HG02571 (cell line): ENCODE data around the gene ABLIM2.

Source experiments
- ATAC-seq: cut with Tn5 transposase; IDR thresholded peaks from one replicate; pipeline ENCODE4 v1.9.1; 2021; ENCODE audit warnings: mild to moderate bottlenecking, moderate library complexity; ENCODE audit not compliant: unreplicated experiment

Gene ABLIM2

DNA sequence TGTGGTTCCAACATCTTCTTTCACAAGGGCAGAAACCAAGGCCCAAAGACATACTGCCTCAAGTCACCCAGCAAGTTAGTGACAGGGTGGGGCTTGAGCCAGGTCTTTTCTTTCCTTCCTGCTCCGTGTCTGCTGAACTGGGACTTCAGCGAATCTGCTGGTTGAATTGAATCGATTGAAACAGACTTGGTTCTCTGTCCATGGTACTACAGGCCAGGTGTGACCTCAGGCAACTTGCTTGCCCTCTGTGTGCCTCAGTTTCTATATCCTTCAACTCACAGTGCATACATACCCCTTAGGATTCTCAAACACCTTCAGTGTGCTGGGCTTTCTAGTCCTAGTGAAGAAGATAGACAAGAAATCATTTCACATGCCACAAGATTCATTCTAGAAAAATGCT, 2.0 kb upstream of the ABLIM2 start:
- ATAC-seq: no peak

DNA sequence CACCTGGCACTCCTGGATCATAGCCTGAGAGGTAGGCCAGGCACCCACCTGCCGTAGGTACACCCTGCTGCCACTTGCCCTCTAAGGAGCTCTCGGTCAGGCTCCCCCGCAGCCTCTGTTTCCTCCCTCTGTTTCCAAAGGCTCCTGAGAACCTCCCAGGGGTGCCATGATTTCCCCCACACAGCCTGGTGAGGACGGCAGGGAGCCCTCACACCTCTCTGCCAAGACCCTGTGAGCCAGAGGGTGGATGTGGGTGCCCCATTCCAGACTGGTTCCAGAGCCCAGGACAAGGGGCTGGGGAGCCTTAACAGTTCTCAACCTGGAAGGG, 1.6 kb upstream of the ABLIM2 start:
- no peak for ATAC-seq

- ATAC-seq: no peak
Measured at GRCh38 chr4:8159537-8160232, 1.1 kb upstream of the ABLIM2 start.

GRCh38 chr4:8157944-8158709, 486 bp downstream of the ABLIM2 start:
- no peak for ATAC-seq

DNA sequence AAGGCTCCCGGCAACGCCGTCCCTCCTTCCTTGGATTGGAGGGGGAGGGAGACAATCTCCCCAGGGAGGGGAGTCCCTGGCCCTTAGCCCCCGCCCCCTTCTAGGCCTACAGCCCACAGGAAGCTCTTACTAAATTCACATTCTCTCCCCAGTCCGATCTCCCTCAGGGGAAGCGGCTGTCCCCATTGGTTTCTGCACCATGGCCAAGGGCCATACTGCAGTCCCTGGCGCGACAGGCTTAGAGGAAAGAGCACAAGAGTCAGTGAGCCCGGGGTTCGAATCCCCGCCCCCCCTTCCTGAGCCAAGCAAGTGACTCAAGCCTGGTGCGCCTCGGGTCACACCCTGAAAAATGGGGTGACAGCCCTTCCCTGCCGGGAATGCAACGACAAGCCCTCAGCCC, 1.1 kb downstream of the ABLIM2 start:
- ATAC-seq: no peak

DNA sequence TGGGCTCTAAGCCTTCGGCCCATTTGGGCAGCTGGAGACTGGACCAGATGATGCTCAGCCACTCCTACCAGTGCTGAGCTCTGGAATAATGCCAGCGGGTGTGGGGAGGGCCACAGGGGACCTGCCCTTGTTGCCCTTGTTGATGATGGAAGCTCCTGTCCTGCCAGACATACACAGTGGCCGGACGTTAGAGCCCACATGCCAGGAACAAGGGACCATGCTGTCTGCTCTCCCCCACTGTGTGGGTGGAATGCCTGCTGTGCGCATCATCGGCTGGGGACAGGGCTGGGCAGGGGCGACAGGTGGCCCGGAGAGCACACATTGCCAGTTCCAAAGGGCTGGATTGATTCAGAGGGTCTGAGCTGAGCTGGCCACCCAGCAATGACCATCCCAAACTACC, 2.0 kb downstream of the ABLIM2 start:
- ATAC-seq: no peak

DNA sequence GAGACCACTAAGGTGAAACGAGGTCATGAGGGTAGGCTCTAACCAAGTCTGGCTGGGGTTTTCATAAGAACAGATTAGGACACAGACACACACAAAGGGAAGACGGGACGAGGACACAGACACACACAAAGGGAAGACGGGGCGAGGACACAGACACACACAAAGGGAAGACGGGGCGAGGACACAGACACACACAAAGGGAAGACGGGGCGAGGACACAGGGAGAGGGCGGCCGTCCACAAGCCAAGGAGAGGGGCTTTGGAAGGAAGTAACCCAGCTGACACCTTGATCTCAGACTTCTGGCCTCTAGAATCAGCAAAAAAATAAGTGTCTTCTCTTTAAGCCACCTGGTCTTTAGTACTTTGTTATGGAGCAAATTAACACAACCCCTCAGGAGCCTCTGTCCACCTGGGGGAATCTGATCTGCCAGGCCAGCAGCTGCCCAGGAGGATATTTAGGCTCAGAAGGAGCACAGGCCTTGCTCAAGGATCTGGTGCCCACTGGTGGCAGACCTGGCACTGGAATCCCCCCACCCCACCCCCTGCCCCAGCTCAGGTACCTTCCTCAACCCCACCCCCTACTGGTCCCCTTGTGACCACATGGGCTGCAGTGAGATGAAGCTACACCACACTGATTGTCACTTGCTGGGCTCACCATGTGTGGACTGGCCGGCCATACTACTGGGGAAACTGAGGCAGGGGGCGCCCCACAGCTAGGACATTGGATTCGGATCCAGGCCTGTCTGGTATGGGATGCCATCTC, 2.8 kb downstream of the ABLIM2 start:
- no peak for ATAC-seq

GRCh38 chr4:8155048-8155447, 3.6 kb downstream of the ABLIM2 start:
- ATAC-seq: no peak

- no peak for ATAC-seq
Measured at GRCh38 chr4:8153441-8153840, 5.2 kb downstream of the ABLIM2 start.

DNA sequence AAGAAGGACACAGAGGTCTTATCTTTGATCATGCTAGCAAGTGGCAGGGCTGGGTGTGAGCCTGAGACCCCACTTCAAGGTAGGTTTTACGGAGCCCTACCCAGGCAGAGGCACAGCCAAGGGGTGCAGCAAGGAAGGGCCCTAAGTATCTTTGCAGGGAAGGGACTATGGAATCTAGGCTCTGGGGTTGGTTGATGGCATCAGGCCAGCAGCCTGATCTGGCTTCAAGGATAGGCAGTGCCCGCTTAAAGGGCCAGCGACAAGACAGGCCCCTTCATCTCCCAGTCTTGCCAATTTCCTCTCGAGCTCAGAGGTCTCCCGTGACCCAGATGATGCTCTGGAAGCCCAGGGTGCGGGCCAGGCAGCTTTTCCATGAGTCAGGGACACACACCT, 5.8 kb downstream of the ABLIM2 start:
- no peak for ATAC-seq

- ATAC-seq: no peak
Measured at GRCh38 chr4:8152090-8152864, 6.3 kb downstream of the ABLIM2 start.

DNA sequence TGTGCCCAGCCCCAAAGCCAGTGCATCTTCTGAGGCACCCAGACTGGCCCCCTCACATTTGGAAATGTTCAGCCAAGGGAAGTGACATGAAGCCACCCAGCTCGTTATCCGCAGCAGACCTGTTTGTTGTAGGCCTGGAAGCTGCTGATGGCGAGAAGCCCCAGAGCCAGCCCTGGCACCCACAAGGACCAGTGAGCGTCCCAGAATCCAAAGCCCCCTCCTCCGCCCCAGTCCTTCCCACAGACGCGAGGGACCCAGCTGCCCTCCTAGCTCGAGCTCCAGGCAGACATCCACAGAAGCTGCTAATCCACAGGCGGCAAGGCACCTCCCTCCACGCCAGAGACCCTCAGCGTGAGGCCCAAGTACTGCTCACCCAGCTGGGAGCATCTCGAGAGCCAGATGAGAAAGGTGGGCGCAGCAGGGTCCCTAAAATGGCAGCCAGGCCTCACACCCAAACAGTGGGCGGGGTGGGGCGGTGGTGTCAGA, 7.4 kb downstream of the ABLIM2 start:
- ATAC-seq: no peak

DNA sequence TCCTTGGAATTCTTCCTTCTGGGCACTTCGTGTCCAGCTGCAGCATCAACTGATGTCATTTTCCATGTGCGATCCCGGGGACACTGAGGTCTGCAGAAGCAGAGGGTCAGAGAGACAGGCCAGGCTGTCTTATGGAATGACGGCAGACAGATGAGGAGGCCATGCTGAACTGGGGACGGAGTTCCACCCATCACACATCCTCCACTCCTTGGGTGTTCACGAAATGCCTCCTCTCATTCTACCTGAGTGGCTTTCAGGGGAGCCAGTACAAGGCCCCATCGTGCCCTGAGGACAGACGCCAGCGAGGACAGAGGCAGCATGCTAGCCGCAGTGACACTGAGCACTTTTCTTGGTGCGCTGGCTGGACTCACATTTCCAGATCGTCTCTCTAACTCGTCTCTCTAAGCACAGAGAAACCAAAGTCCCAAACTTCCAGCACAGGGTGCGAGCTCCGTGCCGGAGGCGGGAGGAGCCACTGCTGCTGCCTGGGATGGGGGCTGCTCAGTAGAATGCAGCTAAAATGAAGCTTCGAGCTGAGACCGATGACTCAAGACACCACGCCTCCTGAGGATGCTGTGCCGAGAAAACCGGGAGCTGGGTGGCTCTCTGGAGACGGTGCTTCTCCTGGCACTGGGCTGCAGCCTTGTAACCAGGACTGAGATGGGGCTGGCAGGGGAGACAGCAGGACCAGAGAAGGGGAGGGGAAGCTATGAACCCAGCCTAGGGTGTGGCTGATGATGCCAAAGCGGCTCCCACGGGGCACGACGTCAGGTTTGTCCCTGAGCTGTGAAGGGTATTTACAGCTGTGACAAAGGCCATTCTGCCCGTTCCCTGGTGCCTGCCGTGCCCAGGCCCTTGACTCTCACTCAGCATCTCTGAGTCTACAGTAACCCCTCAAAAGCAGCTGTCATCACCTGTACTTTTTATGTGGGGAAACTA, 8.2 kb downstream of the ABLIM2 start:
- ATAC-seq: no peak

- no peak for ATAC-seq
Measured at GRCh38 chr4:8149664-8150063, 8.9 kb downstream of the ABLIM2 start.

- ATAC-seq: no peak
Measured at GRCh38 chr4:8148785-8149435, 9.7 kb downstream of the ABLIM2 start.

- ATAC-seq: no peak
Measured at GRCh38 chr4:8148159-8148558, 10.5 kb downstream of the ABLIM2 start.

GRCh38 chr4:8147231-8147970, 11.2 kb downstream of the ABLIM2 start:
- no peak for ATAC-seq

DNA sequence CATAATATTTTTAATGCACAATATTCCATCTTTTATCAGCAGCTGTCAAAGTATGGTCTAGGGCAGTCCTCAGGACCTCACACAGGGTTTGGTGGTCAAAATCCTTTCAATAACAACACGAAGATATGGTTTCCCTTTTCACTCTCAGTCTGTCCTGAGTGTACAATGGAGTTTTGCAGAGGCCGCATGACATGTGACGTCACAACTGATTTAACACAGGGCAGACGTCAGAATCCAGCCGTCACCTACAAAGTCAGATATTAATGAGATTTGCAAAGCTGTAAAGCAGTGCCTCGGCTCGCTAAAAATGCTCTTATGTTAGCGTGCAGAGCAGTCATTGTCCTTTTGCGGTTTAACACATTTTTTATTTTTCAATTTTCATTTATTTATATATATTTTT, 12.5 kb downstream of the ABLIM2 start:
- no peak for ATAC-seq

DNA sequence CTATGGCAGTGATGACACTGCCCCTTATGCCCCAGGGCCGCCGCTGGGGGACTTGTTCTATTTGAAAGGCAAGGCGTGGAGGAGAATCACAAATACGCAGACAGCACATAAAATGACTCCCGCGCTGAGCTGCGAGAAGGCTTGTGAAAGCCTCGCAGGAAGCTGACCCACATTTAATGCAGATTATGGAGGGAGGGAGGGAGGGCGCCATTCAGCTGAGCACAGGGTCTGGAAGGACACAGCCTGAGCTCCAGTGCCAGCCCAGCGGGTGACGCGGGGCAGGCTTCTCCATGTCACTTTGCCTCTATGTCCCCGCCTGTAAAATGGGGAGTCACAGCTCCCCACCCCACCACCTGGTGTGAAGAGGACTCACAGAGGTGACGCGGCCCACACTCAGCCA, 14.3 kb downstream of the ABLIM2 start:
- ATAC-seq: no peak
